ACHN (cell line): ENCODE measurements around the gene ANKRD39.

ENCODE experiments used
- DNase-seq: peaks from one replicate; pipeline ENCODE4 v3.0.0-alpha.2; 2015
- in situ Hi-C: cut with HindIII; loops from 2 replicates; pipeline ENCODE4 v1.10.0; 2017; ENCODE audit warnings: low sequenced_read_pairs, low pct_ligation_motif_present, low pct_unique_long_range_greater_than_20kb

The ANKRD39 gene

GRCh38 chr2:96839875-96840850 is 17.7 kb downstream of the ANKRD39 start:
- in situ Hi-C loops = no loop called here
- DNase-seq = no peak

GRCh38 chr2:96839293-96839874 is 18.4 kb downstream of the ANKRD39 start:
- in situ Hi-C loops = no loop called here
- DNase-seq = no peak

GRCh38 chr2:96838345-96839292 is 19.2 kb downstream of the ANKRD39 start:
- in situ Hi-C loops = no loop called here
- DNase-seq = no peak

GRCh38 chr2:96837575-96837974 is 20.2 kb downstream of the ANKRD39 start:
- in situ Hi-C loops = no loop called here
- DNase-seq = no peak

- no peak for DNase-seq
- in situ Hi-C loops = no loop called here
These were observed 22.0 kb downstream of the ANKRD39 start for GRCh38 chr2:96835830-96836229.

- in situ Hi-C loops = no loop called here
- peak; percentile 20 for DNase-seq
These were observed 24.9 kb downstream of the ANKRD39 start for GRCh38 chr2:96832754-96833507.

- DNase-seq = no peak
- in situ Hi-C loops = no loop called here
These were observed 25.4 kb downstream of the ANKRD39 start for GRCh38 chr2:96832408-96832753.

- in situ Hi-C loops = no loop called here
These were observed 26.1 kb downstream of the ANKRD39 start for GRCh38 chr2:96831679-96832078.

GRCh38 chr2:96830044-96830562 is 27.7 kb downstream of the ANKRD39 start:
- in situ Hi-C loops = no loop called here
- DNase-seq = no peak

More at GRCh38 chr2:96831679-96832078, 26.1 kb downstream of the ANKRD39 start:
- no peak for DNase-seq

GRCh38 chr2:96828874-96829273 is 28.9 kb downstream of the ANKRD39 start:
- in situ Hi-C loops = no loop called here
- no peak for DNase-seq

- DNase-seq = no peak
- in situ Hi-C loops = no loop called here
These were observed 29.4 kb downstream of the ANKRD39 start for GRCh38 chr2:96828436-96828835.

GRCh38 chr2:96826546-96827278 is 31.1 kb downstream of the ANKRD39 start:
- in situ Hi-C loops = no loop called here
- no peak for DNase-seq

GRCh38 chr2:96825057-96825456 is 32.8 kb downstream of the ANKRD39 start:
- in situ Hi-C loops = no loop called here
- DNase-seq = no peak

GRCh38 chr2:96824079-96824870 is 33.5 kb downstream of the ANKRD39 start:
- in situ Hi-C loops = no loop called here
- DNase-seq = peak; percentile 14

GRCh38 chr2:96823198-96823597 is 34.6 kb downstream of the ANKRD39 start:
- no peak for DNase-seq
- in situ Hi-C loops = no loop called here

GRCh38 chr2:96822786-96823185 is 35.0 kb downstream of the ANKRD39 start:
- DNase-seq = no peak

More at GRCh38 chr2:96822786-96823185, 35.0 kb downstream of the ANKRD39 start:
- in situ Hi-C loops = no loop called here
